ENCODE data around the gene UBAC1. TPM values are rescaled to one million over a fixed set of nuclear protein-coding genes. Genes with fewer than 3 reads are reported as not detected.

Gene UBAC1
- total RNA-seq, 1 experiment from 2014 or later = 54.8 TPM

- no peaks in the 10 kb centered on the region for H3K9me3 ChIP-seq (ENCODE audit: control insufficient read depth in 1 of 2, insufficient read depth in 1 of 2, low read depth in 1 of 2, low read length in 2 of 2)
- no peak overlapping the region for H3K9ac ChIP-seq (ENCODE audit: low read length)
- BruUV-seq (replicated peaks) = no TSS peak
- H3K27ac ChIP-seq (ENCODE audit: low read depth, low read length) = no peak overlapping the region
- CTCF ChIA-PET = no interaction called here
- H3K4me2 ChIP-seq (ENCODE audit: low read length) = no peak overlapping the region
- RAD21 ChIA-PET (ENCODE audit: low non-redundant PET in 1 of 2, low total read pairs in 2 of 2, uncharacterized antibody in 2 of 2, unreplicated experiment in 2 of 2) = no interaction called here
- no peak overlapping the region for H3K4me3 ChIP-seq (replicated peaks in 1 of 2; ENCODE audit: low read depth in 1 of 2, low read length in 2 of 2)
- peak; percentile 45 for ATAC-seq
- intact Hi-C loops (cut with micrococcal nuclease) = no loop called here
- no peaks in the 10 kb centered on the region for H3K36me3 ChIP-seq (ENCODE audit: control insufficient read depth in 1 of 2, insufficient read depth in 2 of 2, low read length in 2 of 2)
- no peak for DNase-seq (ENCODE audit: low read depth, low spot score)
- H3K9me2 ChIP-seq (ENCODE audit: insufficient read depth) = no peaks in the 10 kb centered on the region
- H4K20me1 ChIP-seq (ENCODE audit: insufficient read depth) = no peaks in the 10 kb centered on the region
- H3K27me3 ChIP-seq (ENCODE audit: insufficient read depth, low read length) = no peaks in the 10 kb centered on the region
- peaks cover 2 to 8% of the 10 kb centered on the region in 2 experiments for H3K4me1 ChIP-seq (ENCODE audit: control insufficient read depth in 1 of 2, insufficient read depth in 2 of 2, low read length in 2 of 2)
- POLR2A ChIA-PET = no interaction called here
- no peaks in the 10 kb centered on the region for H3K79me2 ChIP-seq (ENCODE audit: insufficient read depth, low read length)
- no peak for TF ChIP-seq TCF7L2 (IDR thresholded peaks at IDR 0.05; ENCODE audit: borderline replicate concordance, extremely low read depth, insufficient read depth, insufficient read length)
- TF ChIP-seq, protein P1, sequence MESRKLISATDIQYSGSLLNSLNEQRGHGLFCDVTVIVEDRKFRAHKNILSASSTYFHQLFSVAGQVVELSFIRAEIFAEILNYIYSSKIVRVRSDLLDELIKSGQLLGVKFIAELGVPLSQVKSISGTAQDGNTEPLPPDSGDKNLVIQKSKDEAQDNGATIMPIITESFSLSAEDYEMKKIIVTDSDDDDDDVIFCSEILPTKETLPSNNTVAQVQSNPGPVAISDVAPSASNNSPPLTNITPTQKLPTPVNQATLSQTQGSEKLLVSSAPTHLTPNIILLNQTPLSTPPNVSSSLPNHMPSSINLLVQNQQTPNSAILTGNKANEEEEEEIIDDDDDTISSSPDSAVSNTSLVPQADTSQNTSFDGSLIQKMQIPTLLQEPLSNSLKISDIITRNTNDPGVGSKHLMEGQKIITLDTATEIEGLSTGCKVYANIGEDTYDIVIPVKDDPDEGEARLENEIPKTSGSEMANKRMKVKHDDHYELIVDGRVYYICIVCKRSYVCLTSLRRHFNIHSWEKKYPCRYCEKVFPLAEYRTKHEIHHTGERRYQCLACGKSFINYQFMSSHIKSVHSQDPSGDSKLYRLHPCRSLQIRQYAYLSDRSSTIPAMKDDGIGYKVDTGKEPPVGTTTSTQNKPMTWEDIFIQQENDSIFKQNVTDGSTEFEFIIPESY (IDR thresholded peaks at IDR 0.05; ENCODE audit: extremely low read depth, insufficient replicate concordance, low read length) = no peak
- no peak for TF ChIP-seq RAD21 (IDR thresholded peaks at IDR 0.05; ENCODE audit: low read depth)
- TF ChIP-seq SRF (IDR thresholded peaks at IDR 0.05; ENCODE audit: low read depth) = no peak
- TF ChIP-seq EZH2 (IDR thresholded peaks at IDR 0.05) = no peak
- no peak for TF ChIP-seq EZH2phosphoT487 (IDR thresholded peaks at IDR 0.05; ENCODE audit: borderline replicate concordance)
- H2AFZ ChIP-seq (ENCODE audit: low read depth, low read length, poor library complexity, severe bottlenecking) = no peak overlapping the region
Measured at GRCh38 chr9:136003411-136004218, 42.4 kb upstream of the UBAC1 start.

GRCh38 chr9:136002881-136003280 is 41.7 kb upstream of the UBAC1 start:
- no peak for ATAC-seq
- no peak overlapping the region for H3K4me3 ChIP-seq (replicated peaks in 1 of 2; ENCODE audit: low read depth in 1 of 2, low read length in 2 of 2)
- ChIA-PET POLR2A (no interaction called here), RAD21 (ENCODE audit: low non-redundant PET in 1 of 2, low total read pairs in 2 of 2, uncharacterized antibody in 2 of 2, unreplicated experiment in 2 of 2) (no interaction called here), CTCF (no interaction called here)
- no peaks in the 10 kb centered on the region for H3K36me3 ChIP-seq (ENCODE audit: control insufficient read depth in 1 of 2, insufficient read depth in 2 of 2, low read length in 2 of 2)
- H4K20me1 ChIP-seq (ENCODE audit: insufficient read depth) = no peaks in the 10 kb centered on the region
- BruUV-seq (replicated peaks) = no TSS peak
- H3K27me3 ChIP-seq (ENCODE audit: insufficient read depth, low read length) = no peaks in the 10 kb centered on the region
- H3K9me3 ChIP-seq (ENCODE audit: control insufficient read depth in 1 of 2, insufficient read depth in 1 of 2, low read depth in 1 of 2, low read length in 2 of 2) = no peaks in the 10 kb centered on the region
- intact Hi-C loops (cut with micrococcal nuclease) = no loop called here
- H3K4me1 ChIP-seq (ENCODE audit: control insufficient read depth in 1 of 2, insufficient read depth in 2 of 2, low read length in 2 of 2) = peaks cover 0 to under 1% of the 10 kb centered on the region in 2 experiments; a peak in 2 of 4 replicates
- H3K4me2 ChIP-seq (ENCODE audit: low read length) = no peak overlapping the region
- DNase-seq (ENCODE audit: low read depth, low spot score) = no peak
- H2AFZ ChIP-seq (ENCODE audit: low read depth, low read length, poor library complexity, severe bottlenecking) = no peak overlapping the region
- no peak overlapping the region for H3K27ac ChIP-seq (ENCODE audit: low read depth, low read length)
- no peaks in the 10 kb centered on the region for H3K79me2 ChIP-seq (ENCODE audit: insufficient read depth, low read length)
- H3K9me2 ChIP-seq (ENCODE audit: insufficient read depth) = no peaks in the 10 kb centered on the region
- no peak overlapping the region for H3K9ac ChIP-seq (ENCODE audit: low read length)
- no peak for TF ChIP-seq TCF7L2 (IDR thresholded peaks at IDR 0.05; ENCODE audit: borderline replicate concordance, extremely low read depth, insufficient read depth, insufficient read length)
- TF ChIP-seq, protein P2, sequence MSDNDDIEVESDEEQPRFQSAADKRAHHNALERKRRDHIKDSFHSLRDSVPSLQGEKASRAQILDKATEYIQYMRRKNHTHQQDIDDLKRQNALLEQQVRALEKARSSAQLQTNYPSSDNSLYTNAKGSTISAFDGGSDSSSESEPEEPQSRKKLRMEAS (IDR thresholded peaks at IDR 0.05) = no peak
- TF ChIP-seq RAD21 (IDR thresholded peaks at IDR 0.05; ENCODE audit: low read depth) = no peak
- no peak for TF ChIP-seq ZFX (IDR thresholded peaks at IDR 0.05)
- no peak for TF ChIP-seq ZNF274 (IDR thresholded peaks at IDR 0.05; ENCODE audit: low read depth, low read length)
- no peak for TF ChIP-seq CBX3 (IDR thresholded peaks at IDR 0.05; ENCODE audit: low read depth)
- no peak for TF ChIP-seq FOSL1 (IDR thresholded peaks at IDR 0.05; ENCODE audit: low read depth)
- TF ChIP-seq, protein P1 (IDR thresholded peaks at IDR 0.05; ENCODE audit: extremely low read depth, insufficient replicate concordance, low read length) = no peak
- no peak for TF ChIP-seq ATF3 (IDR thresholded peaks at IDR 0.05)
- TF ChIP-seq SIN3A (IDR thresholded peaks at IDR 0.05; ENCODE audit: low read depth) = no peak
